COR-L47 (cell line): ENCODE measurements around the gene SSUH2.
"Not testable (repeated sequence)": the region's sequence is repeated elsewhere in the genome, so short reads cannot be mapped to it uniquely, and the experiment has no call there.

Experiments
- DNase-seq: peaks from one replicate; lab custom pipeline; 2025; lab: John Stamatoyannopoulos, UW

Gene SSUH2

GRCh38 chr3:8659242-8659641 lies 14.6 kb upstream of the SSUH2 start:
- no peak for DNase-seq

GRCh38 chr3:8658306-8659212 lies 14.0 kb upstream of the SSUH2 start:
- no peak for DNase-seq

GRCh38 chr3:8657804-8658305 lies 13.3 kb upstream of the SSUH2 start:
- no peak for DNase-seq

GRCh38 chr3:8656240-8656639 lies 11.6 kb upstream of the SSUH2 start:
- DNase-seq: no peak

- no peak for DNase-seq
These were observed 10.8 kb upstream of the SSUH2 start for GRCh38 chr3:8655387-8655835.

GRCh38 chr3:8654572-8655329 lies 10.2 kb upstream of the SSUH2 start:
- DNase-seq: not testable (repeated sequence)

GRCh38 chr3:8653800-8654408 lies 9.3 kb upstream of the SSUH2 start:
- no peak for DNase-seq

GRCh38 chr3:8652324-8652987 lies 7.9 kb upstream of the SSUH2 start:
- no peak for DNase-seq

- DNase-seq: no peak
These were observed 7.1 kb upstream of the SSUH2 start for GRCh38 chr3:8651418-8652323.

GRCh38 chr3:8650583-8651416 lies 6.2 kb upstream of the SSUH2 start:
- DNase-seq: no peak

- no peak for DNase-seq
These were observed 5.2 kb upstream of the SSUH2 start for GRCh38 chr3:8649757-8650156.

GRCh38 chr3:8648909-8649741 lies 4.5 kb upstream of the SSUH2 start:
- DNase-seq: no peak

- DNase-seq: no peak
These were observed 2.8 kb upstream of the SSUH2 start for GRCh38 chr3:8647137-8647985.

GRCh38 chr3:8646313-8646938 lies 1.8 kb upstream of the SSUH2 start:
- DNase-seq: no peak

- DNase-seq: no peak
These were observed 1.1 kb upstream of the SSUH2 start for GRCh38 chr3:8645712-8646111.

- no peak for DNase-seq
These were observed 769 bp downstream of the SSUH2 start for GRCh38 chr3:8643693-8644365.

GRCh38 chr3:8642001-8642400 lies 2.6 kb downstream of the SSUH2 start:
- no peak for DNase-seq
